Right atrium auricular region (tissue), 2 donors: Measurements from ENCODE around the gene BAK1. TPM values are rescaled to one million over a fixed set of nuclear protein-coding genes. Genes with fewer than 3 reads are reported as not detected.

Source experiments
- total RNA-seq, 2 donors: library from RNA; depleted of rRNA; stranded (reverse); fragments of >200 nt; gene quantifications; one replicate each; pipeline ENCODE4 v1.1.0, GENCODE V29; 2016

Gene BAK1
- total RNA-seq, 2 donors from 2014 or later: 6.5 to 8.6 TPM

Other genes with a start within 250 kb of the BAK1 start
- gene KIFC1, start 188.5 kb downstream of the BAK1 start, total RNA-seq: 1 to 10 TPM in 1 of 2 donors, under 1 TPM in 1; 0.59 to 1.6 TPM
- 10 to 100 TPM; 51.8 to 69.8 TPM for gene PHF1, start 169.3 kb downstream of the BAK1 start, total RNA-seq
- gene CUTA, start 162.2 kb downstream of the BAK1 start, total RNA-seq: 100 to 1,000 TPM; 118 to 119 TPM
- 10 to 100 TPM in 1 of 2 donors, 1 to 10 TPM in 1; 3.6 to 10.1 TPM for gene SYNGAP1, start 160.2 kb downstream of the BAK1 start, total RNA-seq
- 1 to 10 TPM; 1.3 to 4.1 TPM for gene ZBTB9, start 125.7 kb downstream of the BAK1 start, total RNA-seq
- 10 to 100 TPM in 1 of 2 donors, 1 to 10 TPM in 1; 6.2 to 17.7 TPM for gene ITPR3, start 41.0 kb upstream of the BAK1 start, total RNA-seq
- gene UQCC2, start 131.4 kb upstream of the BAK1 start, total RNA-seq: 100 to 1,000 TPM in 1 of 2 donors, 10 to 100 TPM in 1; 69.1 to 143 TPM
- 10 to 100 TPM; 17.3 to 29.9 TPM for gene IP6K3, start 166.6 kb upstream of the BAK1 start, total RNA-seq
- 10 to 100 TPM; 25.9 to 28.1 TPM for gene LEMD2, start 208.9 kb upstream of the BAK1 start, total RNA-seq
- gene MLN, start 223.7 kb upstream of the BAK1 start, total RNA-seq: not detected